Esophagus squamous epithelium (tissue), 5 donors: ENCODE results near the gene ZBTB45. TPM values are rescaled to one million over a fixed set of nuclear protein-coding genes. Genes with fewer than 3 reads are reported as not detected.

Source experiments
- DNase-seq: peaks from one replicate; lab custom pipeline; 2025; lab: John Stamatoyannopoulos, UW
- H3K27ac ChIP-seq, 4 donors: fragments of 200-600 bp; sonication (generic); one replicate each; pipeline ENCODE4 v1.5.1; 2016 to 2019; ENCODE audit warnings: mild to moderate bottlenecking in 1 of 4
- H3K27me3 ChIP-seq, 4 donors: fragments of 200-600 bp; sonication (generic); 1 replicate in 3 of 4; 2 replicates in 1 of 4; pipeline versions ENCODE4 v1.5.1 to v1.6.0; 2017 to 2021; ENCODE audit warnings: antibody characterized with exemption in 1 of 4
- H3K36me3 ChIP-seq, 3 donors: fragments of 200-600 bp; sonication (generic); one replicate each; pipeline ENCODE4 v1.5.1; 2016 to 2019
- H3K4me1 ChIP-seq, 3 donors: fragments of 200-600 bp; sonication (generic); one replicate each; pipeline ENCODE4 v1.5.1; 2017 to 2019
- H3K4me3 ChIP-seq, 4 donors: fragments of 200-600 bp; sonication (generic); 1 replicate in 3 of 4; 2 replicates in 1 of 4; pipeline ENCODE4 v1.5.1; 2016 to 2019; ENCODE audit warnings: mild to moderate bottlenecking in 2 of 4, moderate library complexity in 1 of 4
- H3K9me3 ChIP-seq, 3 donors: fragments of 200-600 bp; sonication (generic); one replicate each; pipeline ENCODE4 v1.5.1; 2016 to 2019
- POLR2A ChIP-seq, 4 donors: fragments of 450-650 bp; IDR thresholded peaks; one replicate each; pipeline ENCODE4 v1.6.1; 2017; ENCODE audit warnings: antibody characterized with exemption in 4 of 4, mild to moderate bottlenecking in 4 of 4, moderate library complexity in 3 of 4
- WGBS, 2 donors: methylation state at CpG; one replicate each; pipeline ENCODE4 v1.1.5; 2018; 5-methylcytosine and 5-hydroxymethylcytosine counted together
- intact Hi-C: fragments of 100-400 bp; cut with DNase I; formaldehyde crosslinking; loops from one replicate; pipeline ENCODE4 v1.15.0; 2022
- total RNA-seq, 4 donors: library from RNA; depleted of rRNA; stranded (reverse); fragments of >200 nt; gene quantifications; one replicate each; pipeline ENCODE4 v1.1.0, GENCODE V29; 2016
- TF ChIP-seq, protein P1 (sequence below), 6 experiments: fragments of 450-650 bp in 4 of 6; fragments of 200-600 bp in 2 of 6; sonication (generic) in 2 of 6; IDR thresholded peaks; one replicate each; pipeline ENCODE4 v1.5.1; 2016 to 2019; ENCODE audit warnings: antibody characterized with exemption in 6 of 6, mild to moderate bottlenecking in 4 of 6, moderate library complexity in 4 of 6
- donor health status: DM: yes; HTN: yes; CAD: no.

Gene ZBTB45
- total RNA-seq, 4 donors from 2014 or later = 6.9 to 11.1 (median 8.3) TPM

- intact Hi-C loops = no loop called here
- Histone ChIP-seq H3K4me1 (peaks cover 27 to 57% (median 32%) of the 10 kb centered on the region in 3 donors), H3K27me3 (no peaks in the 10 kb centered on the region), H3K27ac (no peak overlapping the region), H3K9me3 (no peaks in the 10 kb centered on the region), H3K36me3 (peaks cover 41 to 85% (median 59%) of the 10 kb centered on the region in 3 donors), H3K4me3 (no peak overlapping the region)
- TF ChIP-seq, protein P1, sequence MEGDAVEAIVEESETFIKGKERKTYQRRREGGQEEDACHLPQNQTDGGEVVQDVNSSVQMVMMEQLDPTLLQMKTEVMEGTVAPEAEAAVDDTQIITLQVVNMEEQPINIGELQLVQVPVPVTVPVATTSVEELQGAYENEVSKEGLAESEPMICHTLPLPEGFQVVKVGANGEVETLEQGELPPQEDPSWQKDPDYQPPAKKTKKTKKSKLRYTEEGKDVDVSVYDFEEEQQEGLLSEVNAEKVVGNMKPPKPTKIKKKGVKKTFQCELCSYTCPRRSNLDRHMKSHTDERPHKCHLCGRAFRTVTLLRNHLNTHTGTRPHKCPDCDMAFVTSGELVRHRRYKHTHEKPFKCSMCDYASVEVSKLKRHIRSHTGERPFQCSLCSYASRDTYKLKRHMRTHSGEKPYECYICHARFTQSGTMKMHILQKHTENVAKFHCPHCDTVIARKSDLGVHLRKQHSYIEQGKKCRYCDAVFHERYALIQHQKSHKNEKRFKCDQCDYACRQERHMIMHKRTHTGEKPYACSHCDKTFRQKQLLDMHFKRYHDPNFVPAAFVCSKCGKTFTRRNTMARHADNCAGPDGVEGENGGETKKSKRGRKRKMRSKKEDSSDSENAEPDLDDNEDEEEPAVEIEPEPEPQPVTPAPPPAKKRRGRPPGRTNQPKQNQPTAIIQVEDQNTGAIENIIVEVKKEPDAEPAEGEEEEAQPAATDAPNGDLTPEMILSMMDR (IDR thresholded peaks at IDR 0.05) = no peak
- TF ChIP-seq POLR2A (IDR thresholded peaks at IDR 0.05) = no peak
- no peak for DNase-seq
- 53 to 60% methylated on average over 1 of the region's 1 CpG for WGBS, 2 donors
Observed at GRCh38 chr19:58551123-58551497, 31.5 kb upstream of the ZBTB45 start.

- peaks cover 31 to 57% (median 32%) of the 10 kb centered on the region in 3 donors for H3K4me1 ChIP-seq
- no peak for DNase-seq
- intact Hi-C loops = no loop called here
- no peak for TF ChIP-seq POLR2A (IDR thresholded peaks at IDR 0.05)
- TF ChIP-seq, protein P1 (IDR thresholded peaks at IDR 0.05) = no peak
- H3K9me3 ChIP-seq = no peaks in the 10 kb centered on the region
- no peak overlapping the region for H3K27ac ChIP-seq
- WGBS, 2 donors = 75 to 83% methylated on average over 8 to 12 of the region's 13 CpGs
- H3K27me3 ChIP-seq = no peaks in the 10 kb centered on the region
- H3K36me3 ChIP-seq = peaks cover 41 to 85% (median 55%) of the 10 kb centered on the region in 3 donors
- H3K4me3 ChIP-seq = no peak overlapping the region
Observed at GRCh38 chr19:58550362-58551122, 30.9 kb upstream of the ZBTB45 start.

GRCh38 chr19:58549664-58550361, 30.2 kb upstream of the ZBTB45 start:
- Histone ChIP-seq H3K4me1 (peaks cover 31 to 58% (median 32%) of the 10 kb centered on the region in 3 donors), H3K36me3 (peaks cover 41 to 87% (median 55%) of the 10 kb centered on the region in 3 donors), H3K27me3 (no peaks in the 10 kb centered on the region), H3K9me3 (no peaks in the 10 kb centered on the region), H3K27ac (no peak overlapping the region), H3K4me3 (no peak overlapping the region)
- intact Hi-C loops = no loop called here
- no peak for TF ChIP-seq POLR2A (IDR thresholded peaks at IDR 0.05)
- TF ChIP-seq, protein P1 (IDR thresholded peaks at IDR 0.05) = no peak
- 80 to 82% methylated on average over 2 to 5 of the region's 11 CpGs for WGBS, 2 donors
- DNase-seq = no peak

GRCh38 chr19:58548859-58549663, 29.5 kb upstream of the ZBTB45 start:
- Histone ChIP-seq H3K4me1 (peaks cover 25 to 54% (median 30%) of the 10 kb centered on the region in 3 donors), H3K27ac (no peak overlapping the region), H3K27me3 (no peaks in the 10 kb centered on the region), H3K4me3 (no peak overlapping the region), H3K36me3 (peaks cover 41 to 87% (median 55%) of the 10 kb centered on the region in 3 donors), H3K9me3 (no peaks in the 10 kb centered on the region)
- WGBS, 2 donors = 80 to 94% methylated on average over 1 to 6 of the region's 20 CpGs
- no peak for DNase-seq
- TF ChIP-seq, protein P1 (IDR thresholded peaks at IDR 0.05) = no peak
- no peak for TF ChIP-seq POLR2A (IDR thresholded peaks at IDR 0.05)
- intact Hi-C loops = no loop called here
